IPS-NIHi7 (cell line): Measurements from ENCODE around the gene KDM6B.
"Not testable (repeated sequence)": the region's sequence is repeated elsewhere in the genome, so short reads cannot be mapped to it uniquely, and the experiment has no call there.

Experiments
- DNase-seq: peaks from one replicate; pipeline ENCODE4 v3.0.0; 2012; ENCODE audit warnings: mixed read lengths; ENCODE audit errors: extremely low spot score

Gene KDM6B

DNA sequence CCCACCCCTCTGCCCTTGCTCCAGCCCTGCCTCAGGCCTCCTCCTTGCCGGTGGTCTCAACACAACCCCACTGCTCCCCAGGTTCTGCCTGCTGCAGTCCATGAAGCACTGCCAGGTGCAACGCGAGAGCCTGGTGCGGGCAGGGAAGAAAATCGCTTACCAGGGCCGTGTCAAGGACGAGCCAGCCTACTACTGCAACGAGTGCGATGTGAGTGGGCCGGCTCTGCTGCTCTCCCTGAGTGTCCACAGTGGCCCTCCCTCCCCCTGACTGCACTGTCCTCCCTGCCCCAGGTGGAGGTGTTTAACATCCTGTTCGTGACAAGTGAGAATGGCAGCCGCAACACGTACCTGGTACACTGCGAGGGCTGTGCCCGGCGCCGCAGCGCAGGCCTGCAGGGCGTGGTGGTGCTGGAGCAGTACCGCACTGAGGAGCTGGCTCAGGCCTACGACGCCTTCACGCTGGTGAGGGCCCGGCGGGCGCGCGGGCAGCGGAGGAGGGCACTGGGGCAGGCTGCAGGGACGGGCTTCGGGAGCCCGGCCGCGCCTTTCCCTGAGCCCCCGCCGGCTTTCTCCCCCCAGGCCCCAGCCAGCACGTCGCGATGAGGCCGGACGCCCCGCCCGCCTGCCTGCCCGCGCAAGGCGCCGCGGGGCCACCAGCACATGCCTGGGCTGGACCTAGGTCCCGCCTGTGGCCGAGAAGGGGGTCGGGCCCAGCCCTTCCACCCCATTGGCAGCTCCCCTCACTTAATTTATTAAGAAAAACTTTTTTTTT is 19.1 kb downstream of the KDM6B start:
- no peak for DNase-seq

DNA sequence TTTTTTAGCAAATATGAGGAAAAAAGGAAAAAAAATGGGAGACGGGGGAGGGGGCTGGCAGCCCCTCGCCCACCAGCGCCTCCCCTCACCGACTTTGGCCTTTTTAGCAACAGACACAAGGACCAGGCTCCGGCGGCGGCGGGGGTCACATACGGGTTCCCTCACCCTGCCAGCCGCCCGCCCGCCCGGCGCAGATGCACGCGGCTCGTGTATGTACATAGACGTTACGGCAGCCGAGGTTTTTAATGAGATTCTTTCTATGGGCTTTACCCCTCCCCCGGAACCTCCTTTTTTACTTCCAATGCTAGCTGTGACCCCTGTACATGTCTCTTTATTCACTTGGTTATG is 19.6 kb downstream of the KDM6B start:
- no peak for DNase-seq

DNA sequence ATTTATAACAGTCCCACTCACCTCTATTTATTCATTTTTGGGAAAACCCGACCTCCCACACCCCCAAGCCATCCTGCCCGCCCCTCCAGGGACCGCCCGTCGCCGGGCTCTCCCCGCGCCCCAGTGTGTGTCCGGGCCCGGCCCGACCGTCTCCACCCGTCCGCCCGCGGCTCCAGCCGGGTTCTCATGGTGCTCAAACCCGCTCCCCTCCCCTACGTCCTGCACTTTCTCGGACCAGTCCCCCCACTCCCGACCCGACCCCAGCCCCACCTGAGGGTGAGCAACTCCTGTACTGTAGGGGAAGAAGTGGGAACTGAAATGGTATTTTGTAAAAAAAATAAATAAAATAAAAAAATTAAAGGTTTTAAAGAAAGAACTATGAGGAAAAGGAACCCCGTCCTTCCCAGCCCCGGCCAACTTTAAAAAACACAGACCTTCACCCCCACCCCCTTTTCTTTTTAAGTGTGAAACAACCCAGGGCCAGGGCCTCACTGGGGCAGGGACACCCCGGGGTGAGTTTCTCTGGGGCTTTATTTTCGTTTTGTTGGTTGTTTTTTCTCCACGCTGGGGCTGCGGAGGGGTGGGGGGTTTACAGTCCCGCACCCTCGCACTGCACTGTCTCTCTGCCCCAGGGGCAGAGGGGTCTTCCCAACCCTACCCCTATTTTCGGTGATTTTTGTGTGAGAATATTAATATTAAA is 20.2 kb downstream of the KDM6B start:
- no peak for DNase-seq

DNA sequence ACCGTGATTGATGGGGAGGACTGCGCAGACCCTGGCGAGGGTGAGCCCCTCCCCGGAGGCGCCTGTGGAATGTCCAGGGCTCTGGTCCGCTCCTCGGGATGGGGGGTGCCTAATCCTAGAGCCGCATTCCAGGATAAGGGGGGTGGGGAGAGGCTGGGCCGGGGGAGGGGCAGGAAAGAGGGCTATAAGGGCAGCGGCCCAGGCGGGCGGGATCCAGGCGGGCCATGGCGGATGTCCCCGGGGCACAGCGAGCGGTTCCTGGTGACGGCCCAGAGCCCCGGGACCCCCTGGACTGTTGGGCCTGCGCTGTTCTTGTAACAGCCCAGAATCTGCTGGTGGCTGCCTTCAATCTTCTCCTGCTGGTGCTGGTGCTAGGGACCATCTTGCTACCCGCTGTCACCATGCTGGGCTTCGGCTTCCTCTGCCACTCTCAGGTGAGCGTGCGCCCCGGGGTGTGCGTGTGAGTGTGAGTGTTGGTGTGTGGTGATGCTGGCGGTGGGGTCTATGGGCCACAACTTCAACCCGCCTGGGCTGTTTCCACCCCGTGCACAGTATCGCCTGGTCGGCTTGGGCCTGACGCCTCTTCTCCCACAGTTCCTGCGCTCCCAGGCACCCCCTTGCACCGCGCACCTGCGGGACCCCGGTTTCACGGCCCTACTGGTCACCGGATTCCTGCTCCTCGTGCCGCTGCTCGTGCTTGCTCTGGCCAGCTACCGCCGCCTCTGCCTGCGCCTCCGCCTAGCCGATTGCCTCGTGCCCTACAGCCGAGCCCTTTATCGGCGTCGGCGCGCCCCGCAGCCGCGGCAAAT is 21.0 kb downstream of the KDM6B start, which contains the start of gene TMEM88:
Gene TMEM88 (plus strand): TSS at position 216 of the 809 bp plus-strand sequence. CDS start 9 bp downstream, at position 225.
- DNase-seq: peak; percentile 58

DNA sequence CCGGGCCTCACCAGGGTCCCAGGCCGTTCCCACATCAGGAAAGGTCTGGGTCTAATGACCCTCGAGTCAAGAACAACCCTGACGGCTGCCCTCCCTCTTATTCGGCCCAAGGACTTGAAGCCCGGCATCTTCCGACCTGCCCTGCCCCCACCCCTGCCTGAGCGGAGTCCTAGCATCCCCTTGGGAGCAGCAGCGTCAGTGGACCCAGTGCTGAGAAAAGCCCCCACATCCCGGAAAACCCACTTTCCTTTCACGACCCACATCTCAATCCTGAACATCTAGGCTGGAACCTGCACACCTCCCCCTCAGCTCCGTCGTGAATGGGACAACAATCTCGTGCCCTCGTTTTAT is 21.6 kb downstream of the KDM6B start:
- DNase-seq: no peak

DNA sequence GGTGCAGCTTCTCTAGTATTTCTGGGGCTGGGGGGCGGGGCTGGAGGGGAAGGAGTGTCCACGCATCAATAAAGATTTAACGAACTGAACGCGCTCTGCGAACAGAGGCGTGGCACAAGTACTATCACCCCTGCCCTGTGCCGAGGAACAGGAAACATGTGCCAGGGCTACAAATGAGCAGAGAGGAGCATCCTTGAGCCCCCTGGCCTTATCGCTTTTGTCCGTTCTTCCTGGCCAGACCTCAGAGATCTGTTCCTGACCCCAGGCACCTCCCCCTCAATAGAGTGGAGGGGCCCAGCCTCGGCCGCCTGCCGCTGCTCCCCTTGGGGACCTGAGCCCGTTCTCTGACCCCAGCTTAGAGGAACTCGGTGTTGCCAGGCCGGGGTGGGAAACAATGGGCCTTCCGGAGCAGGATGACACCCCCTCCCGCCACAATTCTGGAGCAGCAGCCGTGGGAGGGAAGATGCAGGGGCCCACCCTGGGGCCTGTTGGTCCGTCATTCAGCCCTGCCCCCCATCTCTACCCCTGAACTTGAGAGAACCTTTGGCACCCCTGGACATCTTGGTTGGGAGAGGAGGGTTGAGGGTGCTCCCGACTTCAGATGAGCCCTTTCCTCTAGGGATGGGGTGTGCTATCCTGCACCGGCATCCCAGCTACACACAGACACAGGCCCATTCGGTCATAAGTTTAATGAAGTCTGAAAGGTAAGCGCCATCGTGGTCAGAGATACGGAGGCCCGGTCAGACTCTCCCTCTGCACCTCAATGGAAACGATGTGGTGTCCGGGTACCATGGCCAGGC is 22.2 kb downstream of the KDM6B start:
- no peak for DNase-seq

DNA sequence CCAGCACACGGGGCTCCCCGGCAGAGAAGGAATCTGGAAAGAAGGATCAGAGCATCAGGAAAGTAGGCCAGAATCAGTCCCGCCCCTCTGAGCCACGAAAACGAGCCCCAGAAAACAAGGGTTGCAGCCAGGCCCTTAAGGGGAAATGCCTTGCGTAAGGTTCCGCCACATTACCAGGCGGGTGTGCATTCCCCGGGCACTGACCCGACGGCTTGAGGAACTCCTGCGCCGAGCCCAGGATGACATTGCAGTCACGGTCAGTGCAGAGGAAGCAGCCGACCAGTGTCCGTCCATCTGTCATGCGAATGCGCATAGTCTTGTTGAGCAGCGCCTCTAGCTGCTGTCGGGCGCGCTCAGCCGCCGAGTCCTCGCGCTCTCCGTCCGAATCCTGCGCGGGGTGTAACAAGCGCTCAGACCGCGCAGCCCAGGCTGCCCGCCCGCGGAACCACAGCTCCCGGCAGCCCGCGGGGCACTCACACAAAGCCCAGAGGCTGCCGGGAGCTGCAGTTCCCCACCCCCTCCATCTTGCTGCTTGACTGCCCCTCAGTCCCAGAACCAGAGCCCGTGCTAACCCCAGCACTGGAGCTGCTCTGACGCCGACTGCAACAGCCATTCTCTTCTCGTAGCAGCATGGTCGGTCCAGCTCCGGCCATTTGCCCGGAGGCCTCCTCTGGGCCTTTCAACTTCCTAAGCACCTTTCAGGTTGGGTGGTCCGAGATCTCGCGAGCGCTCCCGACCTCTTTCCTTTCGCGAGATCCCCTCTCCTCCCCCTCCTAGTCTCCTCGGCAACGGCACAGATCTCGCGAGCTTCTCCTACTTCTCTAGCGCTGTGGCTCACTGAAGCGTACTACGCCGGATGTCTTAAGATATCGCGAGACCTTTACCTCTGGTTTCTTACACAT is 23.0 kb downstream of the KDM6B start, which contains the start of gene NAA38:
Gene NAA38 (minus strand): TSS at position 749 of the 902 bp plus-strand sequence. CDS start 96 bp downstream, at position 653.
- peak; percentile 88 for DNase-seq

DNA sequence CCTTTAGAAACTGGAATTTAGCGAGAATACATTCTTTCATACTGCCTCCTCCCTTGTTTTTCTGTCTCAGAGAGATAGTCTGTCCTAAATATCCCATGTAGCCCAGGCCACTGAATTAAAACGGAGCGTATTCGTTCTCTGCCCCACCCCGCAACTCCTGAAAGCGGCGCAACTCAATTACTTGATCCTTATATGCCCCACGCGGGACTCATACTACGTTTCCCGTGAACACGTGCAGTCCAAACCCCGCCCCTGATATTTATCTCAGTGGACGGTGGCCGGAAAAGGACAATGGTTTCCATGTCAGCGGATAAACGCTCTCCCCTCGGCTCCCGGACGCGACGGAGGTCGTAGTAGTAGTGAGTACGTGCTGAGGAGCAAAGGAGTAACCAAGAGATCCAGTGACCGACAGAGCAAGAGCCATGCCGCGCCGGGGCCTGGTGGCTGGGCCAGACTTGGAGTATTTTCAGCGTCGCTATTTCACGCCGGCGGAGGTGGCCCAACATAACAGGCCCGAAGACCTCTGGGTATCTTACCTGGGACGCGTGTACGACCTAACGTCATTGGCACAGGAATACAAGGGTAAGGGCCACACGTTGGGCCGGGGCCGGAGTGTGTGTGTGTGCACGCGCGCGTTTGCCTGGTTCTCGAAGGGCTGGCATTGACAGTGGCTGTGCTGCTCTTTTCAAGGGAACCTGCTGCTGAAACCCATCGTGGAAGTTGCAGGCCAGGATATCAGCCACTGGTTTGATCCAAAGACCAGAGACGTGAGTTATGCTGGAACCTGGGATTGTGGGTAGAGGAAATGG is 23.9 kb downstream of the KDM6B start, which contains the start of gene CYB5D1:
Gene CYB5D1 (plus strand): TSS at position 291 of the 809 bp plus-strand sequence. CDS start 132 bp downstream, at position 423.
- DNase-seq: peak; percentile 57

DNA sequence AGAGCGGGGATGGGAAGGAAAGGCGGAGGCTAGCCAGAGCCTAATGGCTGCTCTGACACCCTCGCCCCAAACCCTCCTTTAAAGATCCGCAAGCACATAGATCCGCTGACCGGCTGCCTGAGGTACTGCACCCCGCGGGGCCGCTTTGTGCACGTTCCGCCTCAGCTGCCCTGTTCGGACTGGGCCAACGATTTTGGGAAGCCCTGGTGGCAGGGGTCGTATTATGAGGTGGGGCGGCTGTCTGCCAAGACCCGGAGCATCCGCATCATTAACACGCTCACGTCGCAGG is 24.4 kb downstream of the KDM6B start:
- DNase-seq: peak; percentile 61

DNA sequence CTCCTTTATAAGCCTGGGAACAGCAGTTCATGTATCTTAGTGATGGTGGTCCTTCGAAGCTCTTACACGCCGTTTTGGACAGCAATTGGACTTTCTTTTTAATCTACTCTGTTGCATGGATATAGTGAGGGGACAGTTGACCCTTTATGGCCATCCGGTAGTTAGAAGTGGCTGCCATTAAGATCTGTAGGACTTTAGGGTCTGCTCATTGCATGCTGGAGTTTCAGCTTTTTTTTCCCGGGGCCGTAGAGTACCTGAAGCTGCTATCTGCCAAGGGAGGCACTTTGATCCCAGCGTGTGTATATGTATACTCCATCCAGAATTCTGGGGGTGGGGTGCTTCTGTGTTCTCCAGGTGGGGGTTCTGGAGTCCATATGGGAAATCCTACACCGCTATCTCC is 25.0 kb downstream of the KDM6B start:
- no peak for DNase-seq

DNA sequence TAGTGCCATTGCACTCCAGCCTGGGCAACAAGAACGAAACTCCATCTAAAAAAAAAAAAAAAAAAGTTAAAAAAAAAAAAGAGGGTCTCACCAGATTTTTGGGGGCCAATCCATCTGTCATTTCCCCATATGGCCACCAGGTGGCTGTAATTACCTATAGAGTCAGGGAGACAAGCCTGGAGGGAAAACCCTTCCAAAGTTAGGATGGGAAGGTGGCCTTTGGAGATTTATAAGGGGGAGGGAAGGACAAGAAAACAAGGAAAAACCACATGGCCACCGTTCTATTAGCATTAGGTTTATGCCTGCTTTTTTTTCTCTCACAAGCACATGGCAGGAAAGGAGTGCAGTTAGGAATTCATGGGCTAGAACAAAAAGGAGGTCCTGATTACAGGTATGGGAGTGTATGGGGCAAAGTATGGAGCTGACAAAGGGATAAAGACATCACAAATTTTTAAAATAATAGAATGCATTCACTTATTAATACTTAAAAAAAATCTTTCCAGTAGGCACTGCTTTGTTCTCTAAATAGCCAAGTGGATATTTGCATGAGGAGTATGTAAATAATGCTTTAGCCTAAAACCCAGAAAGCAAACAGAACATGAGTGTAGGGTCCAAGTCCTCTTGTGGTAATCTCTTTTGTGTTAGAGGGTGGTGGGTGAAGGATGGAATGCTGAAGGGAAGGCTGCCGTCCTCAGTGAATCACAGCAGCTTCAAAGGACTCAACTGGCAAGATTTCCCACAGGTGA is 28.8 kb downstream of the KDM6B start:
- peak; percentile 69 for DNase-seq

DNA sequence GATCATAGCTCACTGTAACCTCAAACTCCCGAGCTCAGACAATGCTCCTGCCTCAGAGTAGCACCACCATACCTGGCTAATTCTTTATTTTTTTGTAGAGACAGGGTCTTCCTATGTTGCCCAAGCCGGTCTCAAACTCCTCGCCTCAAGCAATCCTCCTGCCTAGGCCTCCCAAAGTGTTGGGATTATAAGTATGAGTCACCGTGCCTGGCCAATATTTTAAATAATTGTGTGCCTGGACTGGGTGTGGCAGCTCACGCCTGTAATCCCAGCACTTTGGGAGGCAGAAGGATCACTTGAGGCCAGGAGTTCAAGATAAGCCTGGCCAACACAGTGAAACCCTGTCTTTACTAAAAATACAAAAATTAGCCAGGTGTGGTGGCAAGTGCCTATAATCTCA is 30.4 kb downstream of the KDM6B start:
- DNase-seq: not testable (repeated sequence)

DNA sequence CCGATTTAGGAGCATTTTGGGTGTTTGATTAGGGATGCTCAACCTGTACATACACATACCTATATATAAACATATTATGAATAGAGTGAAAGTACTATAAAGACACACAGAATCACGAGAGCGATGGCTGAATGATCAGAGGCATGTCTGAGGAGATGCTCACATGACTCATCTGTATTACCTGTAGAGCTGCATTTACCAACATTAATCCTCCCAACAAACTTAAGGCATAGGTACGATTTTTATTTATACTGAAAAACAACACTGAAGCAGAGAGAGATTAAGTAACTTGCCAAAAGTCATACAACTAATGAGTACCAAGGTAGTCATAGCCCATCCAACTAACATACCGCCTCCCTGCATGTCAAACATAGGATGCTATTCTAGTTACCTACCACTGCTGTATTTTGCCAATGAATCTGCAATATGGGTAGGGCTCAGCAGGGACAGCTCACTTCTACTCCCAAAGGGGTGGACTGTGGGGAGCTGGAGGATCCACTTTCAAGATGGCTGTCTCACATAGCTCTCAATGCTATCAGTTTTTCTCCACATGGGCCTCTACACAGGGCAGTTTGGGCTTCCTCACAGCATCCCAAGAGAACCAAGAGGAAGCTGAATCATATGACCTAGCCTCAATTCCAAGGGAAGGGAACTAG is 31.1 kb downstream of the KDM6B start:
- DNase-seq: no peak

DNA sequence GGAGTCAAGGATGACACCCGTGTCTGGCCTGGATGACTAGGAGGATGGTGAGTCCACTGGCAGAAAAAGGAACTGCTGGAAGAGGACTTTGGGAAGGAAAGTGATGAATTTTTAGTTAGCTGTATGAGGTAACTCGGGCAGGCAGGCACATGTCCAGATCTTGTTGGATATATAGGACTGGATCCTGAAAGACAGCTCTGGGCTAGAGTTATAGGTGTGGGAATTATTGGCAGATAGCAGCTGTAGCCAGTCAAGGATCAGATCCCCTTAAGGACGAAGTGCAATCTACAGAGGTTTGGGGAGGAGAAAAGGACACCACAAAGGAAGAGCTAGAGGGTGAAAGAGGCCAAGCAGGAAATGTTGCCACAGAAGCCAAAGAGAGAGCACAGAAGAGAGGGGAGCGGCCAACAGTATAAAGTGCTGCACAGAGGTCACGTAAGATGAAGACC is 33.9 kb downstream of the KDM6B start:
- no peak for DNase-seq

DNA sequence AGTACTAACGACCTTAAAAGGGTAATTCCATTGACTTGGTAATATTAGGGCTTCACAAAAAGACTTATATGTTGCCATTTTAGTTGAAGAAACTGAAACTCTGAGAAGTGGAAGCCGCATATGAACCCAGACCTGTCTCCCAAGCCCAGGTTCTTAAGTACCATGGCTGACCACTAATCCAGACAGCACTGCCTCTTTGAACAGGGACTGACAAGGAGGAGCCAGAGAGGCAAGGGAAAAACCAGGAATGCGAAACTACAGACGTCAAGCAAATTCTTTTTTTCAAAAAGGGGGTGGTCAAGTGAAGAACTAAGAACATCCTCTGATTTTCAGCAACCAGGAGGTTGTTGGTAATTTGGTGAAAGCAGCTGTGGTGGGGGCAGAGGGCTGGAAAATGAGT is 39.0 kb downstream of the KDM6B start:
- no peak for DNase-seq

DNA sequence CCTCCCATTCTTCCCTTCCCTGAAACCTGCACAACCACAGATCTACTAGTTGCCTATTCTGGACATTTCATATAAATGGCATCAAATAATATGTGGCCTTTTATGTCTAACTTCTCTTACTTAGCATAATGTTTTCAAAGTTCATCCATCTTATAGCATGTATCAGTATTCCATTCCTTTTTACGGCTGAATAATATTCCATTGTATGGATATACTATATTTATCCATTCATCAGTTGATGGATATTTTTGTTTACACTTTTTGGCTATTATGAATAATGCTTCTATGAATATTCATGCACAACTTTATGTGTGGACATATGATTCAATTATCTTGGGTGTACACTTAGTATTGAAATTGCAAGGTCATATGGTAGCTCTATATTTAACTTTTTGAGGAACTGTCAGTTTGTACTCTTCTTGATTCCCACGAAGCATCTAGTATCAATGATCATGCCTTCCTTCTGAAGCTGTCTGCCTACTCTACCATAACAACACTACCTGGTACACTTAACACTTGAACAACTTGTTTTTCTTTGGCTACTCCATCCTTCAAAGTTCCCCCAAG is 41.9 kb downstream of the KDM6B start:
- no peak for DNase-seq

DNA sequence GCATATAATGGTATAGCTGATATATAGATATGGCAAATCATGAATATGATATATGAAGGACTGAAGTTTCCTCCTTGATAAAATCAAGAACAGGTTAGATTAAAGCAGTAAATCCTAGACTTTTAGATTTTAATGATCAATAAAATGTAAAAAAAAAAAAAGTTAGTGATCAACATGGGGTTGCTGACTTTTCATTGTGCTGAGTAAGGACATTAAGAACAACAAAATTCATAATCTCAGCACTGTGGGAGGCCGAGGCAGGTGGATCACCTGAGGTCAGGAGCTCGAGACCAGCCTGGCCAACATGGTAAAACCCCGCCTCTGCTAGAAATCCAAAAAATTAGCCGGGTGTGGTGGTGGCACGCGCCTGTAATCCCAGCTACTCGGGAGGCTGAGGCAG is 44.2 kb downstream of the KDM6B start:
- no peak for DNase-seq
